HCT116 (cell line): ENCODE data around the gene SLC38A8. TPM values are rescaled to one million over a fixed set of nuclear protein-coding genes. Genes with fewer than 3 reads are reported as not detected.

ENCODE experiments used
- ATAC-seq: fragments of 200-7000 bp; cut with Tn5 transposase; 2 replicates; pipeline ENCODE4 v1.9.1; 2020; ENCODE audit warnings: mild to moderate bottlenecking, moderate library complexity
- BruUV-seq: library from RNA; stranded (reverse); fragments of 400-500 nt; replicated peaks from 2 replicates; lab custom pipeline; 2021; lab: Mats Ljungman, UMichigan
- CTCF ChIA-PET: fragments of 300-600 bp; sonication (Branson Sonifier 250); formaldehyde crosslinking; loops from one replicate; lab custom pipeline; 2021; ENCODE audit warnings: antibody characterized with exemption; lab: Charles Lee
- POLR2A ChIA-PET: fragments of 300-600, 350-600 bp; sonication (Branson Sonifier 250); formaldehyde crosslinking; loops from one replicate; lab custom pipeline; 2021; ENCODE audit warnings: antibody characterized with exemption; lab: Charles Lee
- RAD21 ChIA-PET, 2 experiments: fragments of 300-600 bp; sonication (Branson Sonifier 250); formaldehyde crosslinking; loops; one replicate each; lab custom pipeline; 2023; ENCODE audit warnings: low total read pairs in 2 of 2; ENCODE audit not compliant: uncharacterized antibody in 2 of 2, unreplicated experiment in 2 of 2, low non-redundant PET in 1 of 2; lab: Charles Lee
- DNase-seq: peaks from one replicate; pipeline ENCODE4 v3.0.0-alpha.2; 2010; ENCODE audit warnings: low read depth, low spot score
- H2AFZ ChIP-seq: fragments of 200-600 bp; shearing (Covaris generic), sonication (generic); 2 replicates; pipeline ENCODE4 v1.6.1; 2017; ENCODE audit warnings: low read depth, mixed run types, mixed read lengths, antibody characterized with exemption, low read length; ENCODE audit not compliant: poor library complexity, severe bottlenecking
- H3K27ac ChIP-seq: 2 replicates; pipeline ENCODE4 v1.5.1; 2012; ENCODE audit warnings: low read depth, low read length
- H3K27me3 ChIP-seq: fragments of 200-600 bp; sonication (generic); 2 replicates; pipeline ENCODE4 v1.6.1; 2016; ENCODE audit warnings: mixed run types, low read length, mixed read lengths; ENCODE audit not compliant: insufficient read depth
- H3K36me3 ChIP-seq, 2 experiments: fragments of 200-500 bp in 1 of 2; fragments of 200-600 bp in 1 of 2; sonication (Bioruptor generic) in 1 of 2; sonication (generic) in 1 of 2; 2 replicates each; pipeline versions ENCODE4 v1.5.1 to v1.6.1; 2014 to 2016; ENCODE audit warnings: low read length in 2 of 2, inconsistent platforms in 1 of 2, mixed read lengths in 1 of 2, mixed run types in 1 of 2; ENCODE audit not compliant: insufficient read depth in 2 of 2, control insufficient read depth in 1 of 2
- H3K4me1 ChIP-seq, 2 experiments: fragments of 200-600 bp in 1 of 2; sonication (generic) in 1 of 2; 2 replicates each; pipeline versions ENCODE4 v1.5.1 to v1.6.1; 2012 to 2017; ENCODE audit warnings: low read length in 2 of 2, inconsistent platforms in 1 of 2, mild to moderate bottlenecking in 1 of 2, mixed read lengths in 1 of 2, mixed run types in 1 of 2, moderate library complexity in 1 of 2; ENCODE audit not compliant: insufficient read depth in 2 of 2, control insufficient read depth in 1 of 2
- H3K4me2 ChIP-seq: fragments of 200-600 bp; sonication (generic); 2 replicates; pipeline ENCODE4 v1.6.1; 2017; ENCODE audit warnings: mixed run types, low read length, mixed read lengths
- H3K4me3 ChIP-seq, 2 experiments: fragments of 200-600 bp in 1 of 2; sonication (generic) in 1 of 2; replicated peaks in 1 of 2; 2 replicates each; pipeline ENCODE4 v1.5.1; 2011 to 2016; ENCODE audit warnings: low read length in 2 of 2, control low read depth in 1 of 2, low read depth in 1 of 2, mild to moderate bottlenecking in 1 of 2, mixed read lengths in 1 of 2, mixed run types in 1 of 2
- H3K79me2 ChIP-seq: fragments of 200-600 bp; sonication (generic); 2 replicates; pipeline ENCODE4 v1.6.1; 2017; ENCODE audit warnings: mild to moderate bottlenecking, mixed run types, low read length, moderate library complexity, mixed read lengths; ENCODE audit not compliant: insufficient read depth
- H3K9ac ChIP-seq: fragments of 200-600 bp; sonication (generic); 2 replicates; pipeline ENCODE4 v1.6.1; 2016; ENCODE audit warnings: low read length, mixed read lengths
- H3K9me2 ChIP-seq: fragments of 200-600 bp; sonication (generic), shearing (Covaris generic); 2 replicates; pipeline ENCODE4 v1.6.1; 2017; ENCODE audit warnings: mixed run types, mild to moderate bottlenecking, moderate library complexity; ENCODE audit not compliant: insufficient read depth
- H3K9me3 ChIP-seq, 2 experiments: fragments of 200-500 bp in 1 of 2; fragments of 200-600 bp in 1 of 2; sonication (Bioruptor generic) in 1 of 2; sonication (generic) in 1 of 2; 2 replicates each; pipeline ENCODE4 v1.6.1; 2014 to 2017; ENCODE audit warnings: low read length in 2 of 2, mixed read lengths in 2 of 2, inconsistent platforms in 1 of 2, low read depth in 1 of 2, mild to moderate bottlenecking in 1 of 2, mixed run types in 1 of 2, moderate library complexity in 1 of 2; ENCODE audit not compliant: control insufficient read depth in 1 of 2, insufficient read depth in 1 of 2
- H4K20me1 ChIP-seq: fragments of 200-600 bp; sonication (generic), shearing (Covaris generic); 2 replicates; pipeline ENCODE4 v1.6.1; 2017; ENCODE audit warnings: mixed run types, mild to moderate bottlenecking, moderate library complexity; ENCODE audit not compliant: insufficient read depth
- ATF3 ChIP-seq: IDR thresholded peaks from 2 replicates; pipeline ENCODE4 v1.6.1; 2012
- CBX3 ChIP-seq: IDR thresholded peaks from 2 replicates; pipeline ENCODE4 v1.6.1; 2012; ENCODE audit warnings: low read depth
- CTCF ChIP-seq, 3 experiments: fragments of 200-600 bp in 1 of 3; sonication (generic) in 1 of 3; IDR thresholded peaks in 2 of 3; conservative IDR thresholded peaks in 1 of 3; 2 replicates each; pipeline ENCODE4 v1.5.1; 2012 to 2017; ENCODE audit warnings: low read depth in 2 of 3, low read length in 2 of 3, antibody characterized with exemption in 1 of 3, borderline replicate concordance in 1 of 3, control low read depth in 1 of 3, mild to moderate bottlenecking in 1 of 3, mixed read lengths in 1 of 3, mixed run types in 1 of 3, moderate library complexity in 1 of 3; ENCODE audit not compliant: insufficient read depth in 1 of 3
- EGR1 ChIP-seq: IDR thresholded peaks from 2 replicates; pipeline ENCODE4 v1.6.1; 2012; ENCODE audit warnings: low read depth
- EZH2 ChIP-seq: fragments of 200-600 bp; sonication (generic); IDR thresholded peaks from 2 replicates; pipeline ENCODE4 v1.6.1; 2017; ENCODE audit warnings: antibody characterized with exemption, mixed run types
- FOSL1 ChIP-seq: IDR thresholded peaks from 2 replicates; pipeline ENCODE4 v1.6.1; 2012; ENCODE audit warnings: low read depth
- MAX ChIP-seq: IDR thresholded peaks from 2 replicates; pipeline ENCODE4 v1.6.1; 2012
- POLR2A ChIP-seq: IDR thresholded peaks from 2 replicates; pipeline ENCODE4 v1.7.0; 2011; ENCODE audit warnings: borderline replicate concordance; ENCODE audit not compliant: insufficient read depth, insufficient read length; ENCODE audit errors: extremely low read depth
- POLR2AphosphoS5 ChIP-seq: IDR thresholded peaks from 2 replicates; pipeline ENCODE4 v1.6.1; 2011; ENCODE audit warnings: mild to moderate bottlenecking, low read depth, low read length, moderate library complexity
- RAD21 ChIP-seq: IDR thresholded peaks from 2 replicates; pipeline ENCODE4 v1.6.1; 2012; ENCODE audit warnings: low read depth, mild to moderate bottlenecking
- REST ChIP-seq: IDR thresholded peaks from 2 replicates; pipeline ENCODE4 v1.6.1; 2012; ENCODE audit warnings: low read depth
- TCF7L2 ChIP-seq: IDR thresholded peaks from 2 replicates; pipeline ENCODE4 v1.7.0; 2011; ENCODE audit warnings: borderline replicate concordance, inconsistent platforms; ENCODE audit not compliant: insufficient read depth, insufficient read length; ENCODE audit errors: extremely low read depth
- ZNF274 ChIP-seq: fragments of 200-500 bp; sonication (Bioruptor generic); IDR thresholded peaks from 2 replicates; pipeline ENCODE4 v1.6.1; 2014; ENCODE audit warnings: mild to moderate bottlenecking, low read depth, low read length, inconsistent platforms
- intact Hi-C: fragments of 100-400 bp; cut with micrococcal nuclease; formaldehyde crosslinking; loops from 2 replicates; pipeline ENCODE4 v1.10.0; 2022
- total RNA-seq: library from RNA; stranded (reverse); gene quantifications from one replicate; pipeline ENCODE4 v1.2.1, GENCODE V29; 2021; ENCODE audit not compliant: unreplicated experiment

SLC38A8 gene
- total RNA-seq, 1 experiment from 2014 or later: not detected

- Histone ChIP-seq H3K79me2 (no peaks in the 10 kb centered on the region), H3K4me3 (no peak overlapping the region), H3K4me1 (no peaks in the 10 kb centered on the region), H3K27me3 (no peaks in the 10 kb centered on the region), H2AFZ (no peak overlapping the region), H3K4me2 (no peak overlapping the region), H3K36me3 (peaks cover 31 to 64% of the 10 kb centered on the region in 2 experiments), H4K20me1 (no peaks in the 10 kb centered on the region), H3K27ac (no peak overlapping the region), H3K9me3 (no peaks in the 10 kb centered on the region), H3K9ac (no peak overlapping the region), H3K9me2 (no peaks in the 10 kb centered on the region)
- no TSS peak for BruUV-seq
- intact Hi-C loops: loop anchor here (1.0 kb wide), 4 partner anchors 57 to 400 kb away; partner anchors contain the start of gene TAF1C
- peak; percentile 97 for ATAC-seq
- peak; percentile 87 to 99 (median 98) for TF ChIP-seq CTCF (IDR thresholded peaks at IDR 0.05 in 2 of 3, conservative IDR thresholded peaks at IDR 0.05 in 1 of 3; ENCODE audit: borderline replicate concordance in 1 of 3, insufficient read depth in 1 of 3, low read depth in 2 of 3, low read length in 2 of 3)
- TF ChIP-seq RAD21: peak; percentile 94
- TF ChIP-seq EZH2: no peak
- TF ChIP-seq EGR1: no peak
- TF ChIP-seq MAX: no peak
- no peak for TF ChIP-seq FOSL1
- no peak for TF ChIP-seq REST
- no peak for TF ChIP-seq POLR2A
- no peak for TF ChIP-seq ATF3
- no peak for TF ChIP-seq ZNF274
- no peak for TF ChIP-seq POLR2AphosphoS5
- TF ChIP-seq TCF7L2: no peak
- TF ChIP-seq CBX3: no peak
- CTCF ChIA-PET: interaction anchor here (0.7 to 3.1 kb wide), 16 partner anchors 10 to 224 kb away, joined by 3 to 33 read pairs (median 6); partner anchors contain the start of genes MBTPS1, OSGIN1 and TAF1C
- DNase-seq: peak; percentile 64
- RAD21 ChIA-PET: interaction anchor here (0.9 to 1.0 kb wide), 2 partner anchors 102 to 223 kb away, joined by 3 to 4 read pairs (median 4); partner anchors contain the start of gene TAF1C (in 1 of the 2)
- POLR2A ChIA-PET: no interaction called here
Observed at GRCh38 chr16:84084570-84085270, 42.1 kb upstream of the SLC38A8 start.
